Measurements from ENCODE around the gene RALB.

Gene RALB

DNA sequence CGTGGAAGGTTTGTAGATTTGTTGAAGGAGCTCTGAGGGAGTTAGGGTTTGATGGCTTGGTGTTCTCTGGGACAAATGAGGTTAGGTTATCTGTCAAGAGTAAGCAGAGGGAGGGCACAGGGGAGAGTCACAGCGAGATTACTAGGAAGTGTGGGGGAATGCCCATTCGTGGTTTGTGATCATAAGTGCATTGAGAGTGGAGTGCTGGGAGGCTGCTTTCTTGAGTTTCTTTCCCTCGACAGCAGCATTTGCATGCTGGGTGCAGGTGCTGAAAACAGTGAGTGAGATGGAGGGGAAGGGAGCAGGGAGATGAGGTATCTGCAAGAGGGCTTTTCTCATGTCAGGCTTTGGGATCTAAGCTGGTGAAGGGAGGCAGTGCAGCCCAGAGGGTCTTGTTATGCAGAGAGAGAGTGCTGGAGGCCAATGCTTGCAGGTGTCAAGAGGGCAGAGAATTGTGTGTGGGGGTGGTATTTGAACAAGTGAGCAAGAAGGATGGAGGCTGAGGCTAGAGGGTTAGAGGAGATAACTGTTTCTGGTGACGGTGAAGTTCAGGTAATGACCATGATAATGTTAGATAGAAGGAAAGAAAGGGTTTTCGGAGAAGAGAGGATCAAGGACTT is 8.8 kb downstream of the RALB start:
- DNase-seq (ENCODE audit: extremely low read depth in 1 of 2, low read depth in 1 of 2) = no peak

- DNase-seq (ENCODE audit: extremely low read depth in 1 of 2, low read depth in 1 of 2) = no peak
Observed at GRCh38 chr2:120262150-120262549, 9.5 kb downstream of the RALB start.

GRCh38 chr2:120262761-120263428 is 10.2 kb downstream of the RALB start:
- DNase-seq (ENCODE audit: extremely low read depth in 1 of 2, low read depth in 1 of 2) = no peak

- no peak for DNase-seq (ENCODE audit: extremely low read depth in 1 of 2, low read depth in 1 of 2)
Observed at GRCh38 chr2:120265006-120265405, 12.4 kb downstream of the RALB start.

DNA sequence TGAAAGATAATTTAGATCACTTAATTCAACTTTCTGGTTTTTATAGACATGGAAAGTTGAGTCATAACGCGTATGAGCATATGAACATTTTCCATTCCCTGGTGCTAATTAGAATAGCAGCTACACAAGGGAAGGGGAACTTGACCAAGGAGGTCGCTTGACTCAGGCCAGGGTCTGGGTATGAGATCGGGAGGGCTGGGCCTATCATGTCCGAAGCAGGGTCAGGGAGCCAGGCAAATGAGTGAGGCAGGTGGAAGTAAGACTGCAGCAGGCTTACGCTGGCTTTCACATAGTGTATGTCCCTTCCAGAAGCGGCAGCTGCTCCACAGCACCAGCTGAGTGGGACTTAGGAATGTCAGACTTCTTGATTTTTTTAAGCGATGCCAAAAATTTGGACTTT is 14.7 kb downstream of the RALB start:
- DNase-seq (ENCODE audit: extremely low read depth in 1 of 2, low read depth in 1 of 2) = no peak

DNA sequence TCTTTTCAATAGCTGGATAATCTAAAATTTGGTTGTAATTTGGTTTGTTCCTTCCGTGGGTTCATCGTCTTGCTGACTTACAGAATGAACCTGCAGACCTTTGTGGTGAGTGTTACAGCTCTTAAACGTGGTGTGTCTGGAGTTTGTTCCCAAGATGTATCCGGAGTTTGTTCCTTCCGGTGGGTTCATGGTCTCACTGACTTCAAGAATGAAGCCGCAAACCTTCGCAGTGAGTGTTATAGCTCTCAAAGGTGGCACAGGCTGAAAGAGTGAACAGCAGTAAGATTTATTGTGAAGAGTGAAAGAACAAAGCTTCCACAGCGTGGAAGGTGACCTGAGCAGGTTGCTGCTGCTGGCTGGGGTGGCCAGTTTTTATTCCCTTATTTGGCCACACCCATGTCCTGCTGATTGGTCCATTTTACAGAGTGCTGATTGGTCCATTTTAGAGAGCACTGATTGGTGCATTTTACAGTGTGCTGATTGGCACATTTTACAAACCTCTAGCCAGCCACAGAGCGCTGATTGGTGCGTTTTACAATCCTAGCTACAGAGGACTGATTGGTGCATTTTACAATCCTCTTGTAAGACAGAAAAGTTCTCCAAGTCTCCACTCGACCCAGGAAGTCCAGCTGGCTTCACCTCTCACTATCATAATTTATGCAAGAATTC is 16.6 kb downstream of the RALB start:
- DNase-seq (ENCODE audit: extremely low read depth in 1 of 2, low read depth in 1 of 2) = no peak

DNA sequence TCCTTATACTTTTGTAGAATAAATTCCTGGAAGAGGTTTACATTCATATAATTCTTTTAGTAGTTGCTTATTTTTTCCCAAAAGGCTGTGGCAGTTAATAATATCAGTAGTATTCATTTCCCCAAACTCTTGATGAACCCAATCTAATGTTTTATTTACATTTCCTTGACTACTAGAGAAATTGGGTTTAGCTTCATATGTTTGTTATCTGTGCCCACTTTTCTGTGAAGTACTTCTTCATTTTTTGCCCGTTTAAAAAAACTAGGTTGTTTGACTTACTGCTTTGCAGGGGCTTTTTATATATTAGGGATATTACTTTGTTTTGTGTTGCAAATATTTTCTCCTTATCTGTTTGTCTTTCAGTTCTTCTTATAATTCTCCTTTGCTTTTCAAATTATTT is 17.2 kb downstream of the RALB start:
- no peak for DNase-seq (ENCODE audit: extremely low read depth in 1 of 2, low read depth in 1 of 2)

DNA sequence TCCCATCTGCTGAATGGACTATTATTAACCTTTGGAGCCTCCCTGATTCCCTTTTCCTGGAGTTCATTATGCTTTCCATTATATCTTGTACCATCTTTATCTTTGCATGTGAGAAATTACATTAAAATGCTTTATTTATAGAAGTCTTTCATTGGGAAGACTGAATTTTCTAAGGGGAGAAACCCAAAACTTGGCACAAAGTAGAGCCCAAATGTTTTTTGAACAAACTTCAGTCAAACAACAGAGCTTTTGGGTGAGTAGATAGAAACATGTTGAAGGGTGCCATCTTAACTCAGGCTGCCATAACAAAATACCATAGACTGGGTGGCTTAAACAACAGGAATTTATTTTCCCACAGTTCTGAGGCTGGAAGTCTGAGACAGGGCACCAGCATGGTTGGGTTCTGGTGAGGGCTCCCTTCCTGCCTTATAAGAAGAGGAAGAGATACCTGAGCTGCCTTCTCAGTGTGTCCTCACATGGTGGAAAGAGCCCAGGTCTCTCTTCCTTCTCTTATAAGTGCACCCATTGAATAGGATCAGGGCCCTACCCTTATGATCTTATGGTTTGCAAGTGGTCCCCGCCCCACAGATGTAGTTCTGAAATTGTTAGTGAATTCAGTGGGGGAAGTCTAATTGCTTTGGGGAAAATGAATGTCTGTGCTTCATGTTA is 19.2 kb downstream of the RALB start:
- DNase-seq (ENCODE audit: extremely low read depth in 1 of 2, low read depth in 1 of 2) = no peak

DNA sequence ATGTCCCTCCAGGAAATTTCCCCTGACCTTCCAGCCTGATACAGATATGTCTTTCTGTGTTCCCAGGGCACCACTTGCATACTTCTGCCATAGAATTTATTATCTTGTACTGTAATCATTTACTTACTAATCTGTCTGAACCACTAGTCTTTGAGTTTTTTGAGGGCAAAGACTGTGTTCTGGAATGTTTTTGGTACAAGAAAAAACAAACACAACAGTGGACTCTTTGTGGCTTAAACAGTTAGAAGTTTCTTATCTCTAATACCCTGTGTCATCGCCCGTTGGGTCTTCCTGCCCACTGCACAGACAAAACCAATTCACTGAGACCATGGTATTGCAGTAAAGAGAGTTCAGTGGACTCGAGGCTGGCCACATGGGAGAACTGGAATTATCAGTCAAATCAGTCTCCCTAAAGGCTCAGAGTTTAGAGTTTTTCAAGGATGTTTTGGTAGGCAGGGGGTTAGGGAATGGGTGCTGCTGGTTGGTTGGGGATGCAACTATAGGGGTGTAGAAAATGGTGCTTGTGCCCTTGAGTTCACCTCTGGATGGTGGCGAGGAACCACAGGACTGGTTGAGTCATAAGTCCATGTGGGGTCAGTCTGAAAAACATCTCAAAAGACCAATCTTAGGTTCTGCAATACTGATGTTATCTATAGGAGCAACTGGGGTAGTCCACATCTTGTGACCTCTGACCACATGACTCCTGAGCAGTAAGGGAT is 20.3 kb downstream of the RALB start:
- DNase-seq (ENCODE audit: extremely low read depth in 1 of 2, low read depth in 1 of 2) = no peak

DNA sequence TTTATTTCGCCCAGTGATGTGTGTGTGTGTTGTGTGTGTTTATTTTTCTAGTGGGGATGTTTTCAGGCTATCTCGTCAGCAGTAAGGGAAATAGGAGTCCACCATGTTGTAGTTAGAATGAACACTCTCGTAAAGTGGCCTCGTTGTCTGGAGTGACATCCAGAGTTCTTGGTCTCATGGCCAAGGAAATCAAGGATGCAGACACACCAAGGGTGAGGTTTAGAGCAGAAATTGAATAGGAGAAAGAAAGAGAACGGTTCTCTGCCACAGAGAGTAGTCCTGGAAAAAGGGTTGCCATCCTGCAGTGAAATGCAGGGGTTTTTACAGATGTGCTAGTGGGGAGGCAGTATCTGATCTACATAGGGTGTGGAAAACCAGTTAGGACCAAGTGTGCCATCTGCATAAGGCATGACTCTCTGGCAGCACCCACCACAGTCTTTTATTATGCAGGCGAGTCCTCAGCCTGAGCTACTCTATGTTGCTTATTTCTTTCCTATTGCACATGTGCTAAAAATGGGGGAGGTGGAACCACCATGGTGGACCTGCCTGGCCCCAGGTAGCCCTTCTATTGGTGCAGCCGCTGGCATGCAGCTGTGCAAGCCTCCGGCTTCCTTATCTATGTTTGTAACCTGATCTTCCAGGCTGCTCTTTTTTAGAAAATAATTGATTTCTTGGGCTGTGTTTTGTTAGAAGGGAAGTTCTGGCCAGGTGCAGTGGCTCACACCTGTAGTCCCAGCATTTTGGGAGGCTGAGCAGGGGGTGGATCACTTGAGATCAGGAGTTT is 23.2 kb downstream of the RALB start:
- no peak for DNase-seq (ENCODE audit: extremely low read depth in 1 of 2, low read depth in 1 of 2)

- no peak for DNase-seq (ENCODE audit: extremely low read depth in 1 of 2, low read depth in 1 of 2)
Observed at GRCh38 chr2:120277505-120278205, 25.0 kb downstream of the RALB start.

DNA sequence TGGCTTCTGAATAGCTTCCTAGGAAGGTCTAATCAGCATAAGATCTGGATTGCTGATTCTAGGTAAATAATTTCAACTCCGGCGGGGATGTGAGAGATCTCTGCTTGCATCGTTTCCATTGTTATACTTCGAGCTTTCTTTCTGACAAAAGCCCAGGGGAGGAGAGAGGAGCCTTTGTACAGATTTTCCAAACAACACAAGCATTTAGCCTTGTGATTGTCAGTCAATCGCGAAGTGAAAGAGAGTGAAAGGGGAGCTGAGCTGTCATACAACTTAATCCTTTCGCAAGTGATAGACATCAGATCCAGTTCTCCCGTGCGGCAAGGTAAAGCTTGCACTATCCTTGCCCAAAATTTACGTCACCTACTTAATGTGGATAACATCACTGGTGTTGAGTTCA is 26.2 kb downstream of the RALB start:
- no peak for DNase-seq (ENCODE audit: extremely low read depth in 1 of 2, low read depth in 1 of 2)

DNA sequence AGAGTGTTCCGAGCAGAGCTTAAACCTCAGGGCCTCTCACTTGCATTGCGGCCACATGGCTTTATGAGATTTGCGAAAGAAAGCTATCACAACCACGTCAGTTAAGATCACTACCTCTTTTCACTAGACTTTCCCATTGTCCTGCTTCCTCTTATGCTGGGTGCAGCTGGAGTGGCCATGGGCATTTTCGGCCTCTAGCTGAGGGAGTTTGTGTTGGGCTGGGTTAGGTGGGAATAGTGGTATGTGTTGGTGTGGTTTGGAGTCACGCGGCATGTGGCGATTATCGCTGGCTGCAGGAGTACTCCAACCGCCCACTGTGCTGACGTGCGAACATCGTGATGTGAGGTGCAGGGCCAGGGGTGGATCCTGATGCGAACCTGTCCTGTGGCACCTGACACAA is 27.1 kb downstream of the RALB start:
- no peak for DNase-seq (ENCODE audit: extremely low read depth in 1 of 2, low read depth in 1 of 2)

DNA sequence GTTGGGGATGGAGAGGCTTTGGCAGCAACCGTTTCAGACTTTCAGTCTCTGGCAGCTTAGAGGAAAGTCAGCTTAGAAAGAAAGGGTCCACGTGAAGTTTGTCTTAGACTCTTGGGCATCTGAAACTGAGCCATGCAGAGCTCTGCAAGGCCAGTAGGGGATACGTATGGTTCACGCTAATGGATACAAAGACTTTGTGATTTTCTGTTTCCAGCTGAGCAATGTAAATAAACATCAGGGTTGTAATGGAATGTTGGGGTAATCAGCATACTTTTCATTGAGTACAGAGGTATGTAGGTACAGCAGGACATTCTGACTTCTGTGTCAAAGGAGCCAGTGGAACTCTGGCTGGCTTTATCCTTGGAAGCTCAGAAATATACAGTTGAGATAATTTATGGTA is 31.0 kb downstream of the RALB start:
- no peak for DNase-seq (ENCODE audit: extremely low read depth in 1 of 2, low read depth in 1 of 2)

GRCh38 chr2:120285056-120285455 is 32.4 kb downstream of the RALB start:
- no peak for DNase-seq (ENCODE audit: extremely low read depth in 1 of 2, low read depth in 1 of 2)

- DNase-seq (ENCODE audit: extremely low read depth in 1 of 2, low read depth in 1 of 2) = no peak
Observed at GRCh38 chr2:120287183-120288015, 34.7 kb downstream of the RALB start.

DNA sequence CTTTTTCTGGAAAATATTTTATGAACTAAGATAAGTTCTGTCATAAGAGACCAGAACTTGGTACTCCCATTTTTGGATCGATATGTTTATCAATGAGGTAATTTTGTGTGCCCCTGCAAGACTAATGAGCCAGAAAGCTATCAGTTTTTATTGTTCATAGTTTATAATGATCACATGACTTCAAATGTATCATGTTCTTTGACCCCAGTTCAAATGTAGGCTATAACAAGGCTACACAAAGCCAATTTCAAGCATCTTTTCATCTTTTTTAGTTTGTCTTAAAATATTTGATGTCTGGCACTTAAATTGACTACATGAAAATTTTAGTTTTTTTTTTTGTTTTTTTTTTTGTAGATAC is 35.3 kb downstream of the RALB start:
- no peak for DNase-seq (ENCODE audit: extremely low read depth in 1 of 2, low read depth in 1 of 2)

DNA sequence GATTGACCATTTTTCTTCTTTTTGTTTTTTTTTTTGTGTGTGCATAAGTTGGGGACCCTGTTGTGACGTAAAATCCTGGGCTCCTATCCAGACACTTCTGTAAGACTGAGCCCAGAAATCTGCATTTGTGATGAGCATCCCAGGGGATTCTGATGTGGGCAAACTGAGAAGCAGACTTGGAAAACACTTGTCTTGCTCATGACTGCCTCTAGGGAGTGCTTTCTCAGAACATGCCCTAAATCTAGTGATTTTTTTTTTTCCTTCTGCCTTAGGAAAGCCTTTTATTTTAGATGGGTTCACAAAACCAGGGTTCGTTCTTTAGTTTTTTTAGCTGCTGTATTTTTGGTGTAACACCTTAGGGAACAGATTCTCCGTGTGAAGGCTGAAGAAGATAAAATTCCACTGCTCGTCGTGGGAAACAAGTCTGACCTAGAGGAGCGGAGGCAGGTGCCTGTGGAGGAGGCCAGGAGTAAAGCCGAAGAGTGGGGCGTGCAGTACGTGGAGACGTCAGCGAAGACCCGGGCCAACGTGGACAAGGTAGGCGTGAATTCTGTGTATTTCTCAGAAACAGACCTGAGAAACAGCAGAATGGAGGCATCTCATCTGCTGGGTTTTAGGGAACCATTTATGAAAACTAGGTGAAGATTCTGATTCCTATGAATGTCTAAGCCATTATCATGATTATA is 36.7 kb downstream of the RALB start:
- DNase-seq (ENCODE audit: extremely low read depth in 1 of 2, low read depth in 1 of 2) = no peak

All from activated CD8-positive, alpha-beta memory T cell treated with anti-CD3 and anti-CD28 coated beads for 1 hour (primary cell).